OCI-LY1 (cell line): ENCODE measurements around the gene MRPS6.

Experiments used
- CTCF ChIP-seq: fragments of 200-600 bp; sonication (generic), shearing (Covaris generic); IDR thresholded peaks from 2 replicates; pipeline ENCODE4 v1.5.1; 2017; ENCODE audit warnings: mild to moderate bottlenecking, antibody characterized with exemption, low read length, moderate library complexity, mixed read lengths
- EZH2 ChIP-seq: fragments of 200-600 bp; sonication (generic), shearing (Covaris generic); IDR thresholded peaks from 2 replicates; pipeline ENCODE4 v1.8.0; 2017; ENCODE audit warnings: borderline replicate concordance, mixed run types, mild to moderate bottlenecking, antibody characterized with exemption, low read length, moderate library complexity, mixed read lengths

- no peak for TF ChIP-seq CTCF
- no peak for TF ChIP-seq EZH2
Observed at GRCh38 chr21:34024374-34024693, 49.0 kb upstream of the MRPS6 start.
